HepG2 (cell line): ENCODE data around the gene ASB16. TPM values are rescaled to one million over a fixed set of nuclear protein-coding genes. Genes with fewer than 3 reads are reported as not detected.

ENCODE experiments used
- AKAP8 ChIP-seq: sonication (generic); formaldehyde crosslinking; IDR thresholded peaks from 2 replicates; pipeline ENCODE4 v1.5.1; 2020; ENCODE audit warnings: mild to moderate bottlenecking, missing genetic modification reagents
- ARNT2 ChIP-seq: sonication (generic); formaldehyde crosslinking; IDR thresholded peaks from 2 replicates; pipeline ENCODE4 v1.8.0; 2022; ENCODE audit warnings: mild to moderate bottlenecking, low read depth, missing genetic modification reagents, moderate library complexity
- CBX5 ChIP-seq: sonication (generic); formaldehyde crosslinking; IDR thresholded peaks from 2 replicates; pipeline ENCODE4 v1.4.0; 2020; ENCODE audit warnings: missing genetic modification reagents, borderline replicate concordance
- DPF2 ChIP-seq: sonication (generic); formaldehyde crosslinking; IDR thresholded peaks from 2 replicates; pipeline ENCODE4 v1.4.0; 2020; ENCODE audit warnings: mild to moderate bottlenecking, low read depth, missing genetic modification reagents, borderline replicate concordance
- ETV5 ChIP-seq: IDR thresholded peaks from 2 replicates; pipeline ENCODE4 v1.6.1; 2018; ENCODE audit warnings: missing biosample characterization, missing genetic modification reagents, inconsistent platforms, borderline replicate concordance
- GATAD1 ChIP-seq: IDR thresholded peaks from 2 replicates; pipeline ENCODE4 v1.6.1; 2016; ENCODE audit warnings: missing genetic modification reagents, missing compliant biosample characterization
- HES4 ChIP-seq: sonication (generic); formaldehyde crosslinking; IDR thresholded peaks from 2 replicates; pipeline ENCODE4 v1.9.0; 2021; ENCODE audit warnings: mild to moderate bottlenecking, missing genetic modification reagents, borderline replicate concordance
- KAT7 ChIP-seq: IDR thresholded peaks from 2 replicates; pipeline ENCODE4 v1.6.1; 2018; ENCODE audit warnings: borderline replicate concordance, missing compliant biosample characterization
- MTA3 ChIP-seq: sonication (generic); formaldehyde crosslinking; IDR thresholded peaks from 2 replicates; pipeline ENCODE4 v1.4.0; 2020; ENCODE audit warnings: missing genetic modification reagents
- MTF2 ChIP-seq: sonication (generic); formaldehyde crosslinking; IDR thresholded peaks from 2 replicates; pipeline ENCODE4 v1.5.0; 2020; ENCODE audit warnings: missing genetic modification reagents, borderline replicate concordance
- NCOR1 ChIP-seq: fragments of 200-600 bp; sonication (generic); IDR thresholded peaks from 2 replicates; pipeline ENCODE4 v1.7.0; 2017; ENCODE audit warnings: antibody characterized with exemption, low read length, borderline replicate concordance
- PAXIP1 ChIP-seq: sonication (generic); formaldehyde crosslinking; conservative IDR thresholded peaks from 2 replicates; pipeline ENCODE4 v1.4.0; 2020; ENCODE audit warnings: mild to moderate bottlenecking, missing genetic modification reagents, moderate library complexity
- PPARG ChIP-seq: conservative IDR thresholded peaks from 2 replicates; pipeline ENCODE4 v1.6.1; 2016; ENCODE audit warnings: missing biosample characterization, missing genetic modification reagents
- SRY ChIP-seq: sonication (generic); formaldehyde crosslinking; IDR thresholded peaks from 2 replicates; pipeline ENCODE4 v1.8.0; 2022; ENCODE audit warnings: mild to moderate bottlenecking, missing genetic modification reagents
- XRCC5 ChIP-seq: fragments of 200-400 bp; formaldehyde crosslinking; optimal IDR thresholded peaks from 2 replicates; pipeline ENCODE3; 2017; ENCODE audit warnings: mild to moderate bottlenecking, low read length
- ZNF136 ChIP-seq: sonication (generic); formaldehyde crosslinking; IDR thresholded peaks from 2 replicates; pipeline ENCODE4 v1.8.1; 2022; ENCODE audit warnings: low read depth, mild to moderate bottlenecking, moderate library complexity, missing genetic modification reagents
- ZNF382 ChIP-seq: sonication (generic); formaldehyde crosslinking; IDR thresholded peaks from 2 replicates; pipeline ENCODE4 v1.5.0; 2020; ENCODE audit warnings: missing genetic modification reagents, mild to moderate bottlenecking, borderline replicate concordance
- ZNF414 ChIP-seq: sonication (generic); formaldehyde crosslinking; IDR thresholded peaks from 2 replicates; pipeline ENCODE4 v1.5.0; 2020; ENCODE audit warnings: missing genetic modification reagents
- ZNF614 ChIP-seq: IDR thresholded peaks from 2 replicates; pipeline ENCODE4 v1.6.1; 2018; ENCODE audit warnings: missing biosample characterization, missing genetic modification reagents, inconsistent platforms, borderline replicate concordance
- ZNF678 ChIP-seq: sonication (generic); formaldehyde crosslinking; IDR thresholded peaks from 2 replicates; pipeline ENCODE4 v1.4.0; 2020; ENCODE audit warnings: mild to moderate bottlenecking, missing genetic modification reagents
- ZNF83 ChIP-seq: sonication (generic); formaldehyde crosslinking; IDR thresholded peaks from 2 replicates; pipeline ENCODE4 v1.4.0; 2020; ENCODE audit warnings: missing genetic modification reagents, mild to moderate bottlenecking, borderline replicate concordance
- polyA plus RNA-seq, 8 experiments: library from polyadenylated mRNA; depleted of rRNA in 3 of 8; stranded (reverse) in 7 of 8; unstranded in 1 of 8; fragments of >200 nt; fragmentation: Illumina TruSeq in 4 of 8; extraction: Trizol in 4 of 8; gene quantifications; 2 replicates each; pipeline versions ENCODE4 v1.2.1 to v1.2.3, GENCODE V29; 2011 to 2016; ENCODE audit warnings: low read depth in 4 of 8, missing spikeins in 1 of 8, mixed read lengths in 1 of 8; ENCODE audit not compliant: insufficient read depth in 1 of 8
- total RNA-seq, 5 experiments: library from RNA; depleted of rRNA; stranded (reverse); fragments of >200 nt; fragmentation: Illumina TruSeq; extraction: Trizol; gene quantifications; 2 replicates each; pipeline ENCODE4 v1.2.3, GENCODE V29; 2016; ENCODE audit warnings: low read depth in 1 of 5
- TF ChIP-seq, protein P1 (sequence below): sonication (generic); formaldehyde crosslinking; IDR thresholded peaks from 2 replicates; pipeline ENCODE4 v1.4.0; 2020; ENCODE audit warnings: missing genetic modification reagents

Gene ASB16
- total and polyA plus RNA-seq, 2 of the 13 experiments (the other 11 are each of a cell fraction or from before 2014, with no cell fraction given), result 0.07 TPM; not detected in 1

GRCh38 chr17:44134752-44135568, 35.5 kb upstream of the ASB16 start (continued):
- TF ChIP-seq ZNF614 (CRISPR knock-in tag) (no peak), ZNF414 (CRISPR knock-in tag) (no peak), ZNF136 (no peak), CBX5 (CRISPR knock-in tag) (no peak), ZNF678 (no peak), ZNF382 (CRISPR knock-in tag) (no peak), ARNT2 (CRISPR knock-in tag) (no peak), MTF2 (no peak), ETV5 (peak; percentile 48; the same call in 1 of the 2 replicates), PPARG (no peak), GATAD1 (CRISPR knock-in tag) (no peak), XRCC5 (no peak), ZNF83 (no peak), AKAP8 (CRISPR knock-in tag) (no peak), SRY (CRISPR knock-in tag) (no peak), KAT7 (no peak), PAXIP1 (CRISPR knock-in tag) (0 out of 2 replicates have a peak, but pooled peaks have one; percentile 30), MTA3 (no peak), HES4 (CRISPR knock-in tag) (no peak), DPF2 (CRISPR knock-in tag) (no peak), NCOR1 (no peak)
- TF ChIP-seq, protein P1, sequence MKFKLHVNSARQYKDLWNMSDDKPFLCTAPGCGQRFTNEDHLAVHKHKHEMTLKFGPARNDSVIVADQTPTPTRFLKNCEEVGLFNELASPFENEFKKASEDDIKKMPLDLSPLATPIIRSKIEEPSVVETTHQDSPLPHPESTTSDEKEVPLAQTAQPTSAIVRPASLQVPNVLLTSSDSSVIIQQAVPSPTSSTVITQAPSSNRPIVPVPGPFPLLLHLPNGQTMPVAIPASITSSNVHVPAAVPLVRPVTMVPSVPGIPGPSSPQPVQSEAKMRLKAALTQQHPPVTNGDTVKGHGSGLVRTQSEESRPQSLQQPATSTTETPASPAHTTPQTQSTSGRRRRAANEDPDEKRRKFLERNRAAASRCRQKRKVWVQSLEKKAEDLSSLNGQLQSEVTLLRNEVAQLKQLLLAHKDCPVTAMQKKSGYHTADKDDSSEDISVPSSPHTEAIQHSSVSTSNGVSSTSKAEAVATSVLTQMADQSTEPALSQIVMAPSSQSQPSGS (CRISPR knock-in tag), result no peak
